Osteoblast (primary cell): ENCODE results near the gene FNIP1. TPM values are rescaled to one million over a fixed set of nuclear protein-coding genes. Genes with fewer than 3 reads are reported as not detected.
"Not testable (repeated sequence)": the region's sequence is repeated elsewhere in the genome, so short reads cannot be mapped to it uniquely, and the experiment has no call there.

ENCODE experiments used
- DNase-seq: peaks from one replicate; pipeline ENCODE4 v3.0.0; 2011; ENCODE audit warnings: low spot score, mixed read lengths; ENCODE audit not compliant: insufficient read length; ENCODE audit errors: missing footprints
- H2AFZ ChIP-seq: 2 replicates; pipeline ENCODE4 v1.6.0; 2011; ENCODE audit warnings: mild to moderate bottlenecking, low read length
- H3K27ac ChIP-seq: 2 replicates; pipeline ENCODE4 v1.5.1; 2011; ENCODE audit warnings: mild to moderate bottlenecking, low read depth, low read length, moderate library complexity
- H3K27me3 ChIP-seq: 2 replicates; pipeline ENCODE4 v1.6.0; 2012; ENCODE audit warnings: mild to moderate bottlenecking, control low read depth, inconsistent platforms, low read length, moderate library complexity; ENCODE audit not compliant: insufficient read depth
- H3K36me3 ChIP-seq: 2 replicates; pipeline ENCODE4 v1.5.1; 2011; ENCODE audit warnings: mild to moderate bottlenecking, low read length, control low read depth, moderate library complexity; ENCODE audit not compliant: insufficient read depth
- H3K4me1 ChIP-seq: 2 replicates; pipeline ENCODE4 v1.5.1; 2011; ENCODE audit warnings: mild to moderate bottlenecking, low read length, control low read depth, moderate library complexity; ENCODE audit not compliant: insufficient read depth
- H3K4me2 ChIP-seq: 2 replicates; pipeline ENCODE4 v1.6.0; 2011; ENCODE audit warnings: mild to moderate bottlenecking, low read length; ENCODE audit not compliant: insufficient read depth
- H3K4me3 ChIP-seq: fragments of 200-600 bp; sonication (generic); 3 replicates; pipeline ENCODE4 v1.5.1; 2012; ENCODE audit warnings: mild to moderate bottlenecking, low read length, inconsistent platforms; ENCODE audit not compliant: insufficient read depth
- H3K79me2 ChIP-seq: 2 replicates; pipeline ENCODE4 v1.6.0; 2012; ENCODE audit warnings: mild to moderate bottlenecking, low read length, control low read depth, inconsistent platforms; ENCODE audit not compliant: insufficient read depth
- H3K9me3 ChIP-seq: 2 replicates; pipeline ENCODE4 v1.5.1; 2011; ENCODE audit warnings: low read depth, low read length, control low read depth
- H4K20me1 ChIP-seq: 2 replicates; pipeline ENCODE4 v1.6.0; 2012; ENCODE audit warnings: mild to moderate bottlenecking, low read length, control low read depth; ENCODE audit not compliant: insufficient read depth
- CTCF ChIP-seq: IDR thresholded peaks from 2 replicates; pipeline ENCODE4 v1.5.1; 2011; ENCODE audit warnings: mild to moderate bottlenecking, low read depth, low read length, moderate library complexity; ENCODE audit errors: extremely low read depth
- total RNA-seq: library from RNA; depleted of rRNA; stranded (reverse); fragments of >200 nt; gene quantifications from 2 replicates; pipeline ENCODE4 v1.2.3, GENCODE V29; 2012

FNIP1 gene
- total RNA-seq, 1 donor, result 116 TPM

GRCh38 chr5:131630208-131630962 lies 166.4 kb downstream of the FNIP1 start:
- H3K27me3 ChIP-seq, result no peaks in the 10 kb centered on the region
- H4K20me1 ChIP-seq, result peaks cover 3% of the 10 kb centered on the region
- H3K4me3 ChIP-seq, result no peak overlapping the region
- TF ChIP-seq CTCF, result no peak
- no peaks in the 10 kb centered on the region for H3K9me3 ChIP-seq
- H2AFZ ChIP-seq, result no peak overlapping the region
- no peaks in the 10 kb centered on the region for H3K36me3 ChIP-seq
- peak overlapping the region; percentile 62 for H3K27ac ChIP-seq
- H3K79me2 ChIP-seq, result peaks cover 95% of the 10 kb centered on the region
- H3K4me1 ChIP-seq, result peaks cover 47% of the 10 kb centered on the region
- peak overlapping the region; percentile 47 for H3K4me2 ChIP-seq
- DNase-seq, result no peak

DNA sequence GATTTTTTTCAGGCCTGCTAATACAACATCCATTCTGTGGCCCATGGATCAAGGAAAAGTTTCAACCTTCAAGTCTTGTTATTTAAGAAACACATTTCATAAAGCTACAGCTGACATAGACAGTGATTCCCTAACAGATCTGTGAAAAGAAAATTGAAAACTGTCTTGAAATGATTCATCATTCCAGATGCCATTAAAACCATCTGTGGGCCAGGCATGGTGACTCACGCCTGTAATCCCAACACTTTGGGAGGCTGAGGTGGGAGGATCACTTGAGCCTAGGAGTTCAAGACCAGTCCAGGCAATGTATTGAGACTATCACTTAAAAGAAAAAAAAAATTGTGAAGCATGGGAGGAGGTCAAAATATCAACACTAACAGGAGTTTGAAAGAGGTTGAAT lies 167.8 kb downstream of the FNIP1 start:
- Histone ChIP-seq H3K4me1 (peaks cover 47% of the 10 kb centered on the region), H4K20me1 (peaks cover 1% of the 10 kb centered on the region), H3K27me3 (no peaks in the 10 kb centered on the region), H3K4me3 (no peak overlapping the region), H2AFZ (no peak overlapping the region), H3K79me2 (peaks cover 99% of the 10 kb centered on the region), H3K27ac (peak overlapping the region; percentile 59), H3K4me2 (peak overlapping the region; percentile 15), H3K36me3 (no peaks in the 10 kb centered on the region), H3K9me3 (no peaks in the 10 kb centered on the region)
- TF ChIP-seq CTCF, result no peak
- DNase-seq, result no peak

DNA sequence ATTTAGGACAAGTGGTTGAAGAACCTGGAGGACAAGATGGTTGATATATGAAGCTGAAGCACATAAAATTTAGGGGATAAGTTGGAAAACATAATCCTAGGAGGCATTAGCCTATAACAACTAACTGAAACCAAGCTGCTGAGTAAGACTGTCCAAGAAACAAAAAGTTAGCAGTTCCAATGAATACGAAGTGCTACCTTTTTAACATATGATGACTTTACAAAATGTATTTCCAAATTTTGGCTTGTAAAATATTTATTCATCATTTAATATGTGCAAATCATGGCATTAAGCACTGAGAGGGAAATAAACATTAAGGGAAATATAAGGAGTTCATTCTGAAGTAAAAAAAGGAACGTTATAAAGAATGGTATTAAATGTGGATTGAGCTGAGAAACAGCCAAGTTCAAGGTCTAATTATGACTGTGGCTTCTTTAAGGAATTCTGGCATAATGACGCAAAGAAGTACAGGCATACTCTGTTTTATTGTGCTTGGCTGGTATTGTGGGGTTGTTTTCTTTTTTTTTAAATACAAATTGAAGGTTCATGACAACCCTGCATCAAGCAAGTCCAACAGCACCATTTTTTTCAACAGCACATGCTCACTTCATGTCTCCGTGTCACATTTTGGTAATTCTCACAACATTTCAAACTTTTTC lies 169.5 kb downstream of the FNIP1 start:
- no peak for TF ChIP-seq CTCF
- Histone ChIP-seq H3K36me3 (no peaks in the 10 kb centered on the region), H3K79me2 (peaks cover 98% of the 10 kb centered on the region), H3K27me3 (no peaks in the 10 kb centered on the region), H3K27ac (peak overlapping the region; percentile 59), H3K4me3 (no peak overlapping the region), H3K4me1 (peaks cover 39% of the 10 kb centered on the region), H2AFZ (peak overlapping the region; percentile 2), H3K4me2 (peak overlapping the region; percentile 50), H3K9me3 (no peaks in the 10 kb centered on the region), H4K20me1 (no peaks in the 10 kb centered on the region)
- peak; percentile 49 for DNase-seq

- DNase-seq, result peak; percentile 53
- Histone ChIP-seq H3K9me3 (no peaks in the 10 kb centered on the region), H3K4me3 (no peak overlapping the region), H4K20me1 (peaks cover 3% of the 10 kb centered on the region), H3K4me2 (no peak overlapping the region), H3K4me1 (peaks cover 10% of the 10 kb centered on the region), H3K27me3 (no peaks in the 10 kb centered on the region), H3K79me2 (peaks cover 96% of the 10 kb centered on the region), H2AFZ (no peak overlapping the region), H3K27ac (no peak overlapping the region), H3K36me3 (no peaks in the 10 kb centered on the region)
- no peak for TF ChIP-seq CTCF
These were observed 174.2 kb downstream of the FNIP1 start for GRCh38 chr5:131622633-131623032.

GRCh38 chr5:131621164-131621563 lies 175.7 kb downstream of the FNIP1 start:
- peaks cover 93% of the 10 kb centered on the region for H3K79me2 ChIP-seq
- not testable (repeated sequence) for H3K9me3 ChIP-seq, H4K20me1 ChIP-seq, DNase-seq, H3K27ac ChIP-seq, H2AFZ ChIP-seq, H3K36me3 ChIP-seq, H3K4me1 ChIP-seq, H3K4me3 ChIP-seq, H3K4me2 ChIP-seq, H3K27me3 ChIP-seq
